HFF-Myc (cell line): ENCODE data around the gene DEFB129.
"Not testable (repeated sequence)": the region's sequence is repeated elsewhere in the genome, so short reads cannot be mapped to it uniquely, and the experiment has no call there.

ENCODE experiments used
- DNase-seq: peaks from one replicate; pipeline ENCODE4 v3.0.0-alpha.2; 2011; ENCODE audit warnings: low read depth; ENCODE audit errors: extremely low read depth
- H3K4me3 ChIP-seq: replicated peaks from 2 replicates; pipeline ENCODE4 v1.5.1; 2011; ENCODE audit warnings: low read depth, mild to moderate bottlenecking, control low read depth, low read length
- TF ChIP-seq, protein P1 (sequence below): IDR thresholded peaks from 2 replicates; pipeline ENCODE4 v1.5.1; 2012; ENCODE audit warnings: mild to moderate bottlenecking, low read depth, low read length, control low read depth; ENCODE audit errors: missing control alignments

Gene DEFB129, protein sequence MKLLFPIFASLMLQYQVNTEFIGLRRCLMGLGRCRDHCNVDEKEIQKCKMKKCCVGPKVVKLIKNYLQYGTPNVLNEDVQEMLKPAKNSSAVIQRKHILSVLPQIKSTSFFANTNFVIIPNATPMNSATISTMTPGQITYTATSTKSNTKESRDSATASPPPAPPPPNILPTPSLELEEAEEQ

DNA sequence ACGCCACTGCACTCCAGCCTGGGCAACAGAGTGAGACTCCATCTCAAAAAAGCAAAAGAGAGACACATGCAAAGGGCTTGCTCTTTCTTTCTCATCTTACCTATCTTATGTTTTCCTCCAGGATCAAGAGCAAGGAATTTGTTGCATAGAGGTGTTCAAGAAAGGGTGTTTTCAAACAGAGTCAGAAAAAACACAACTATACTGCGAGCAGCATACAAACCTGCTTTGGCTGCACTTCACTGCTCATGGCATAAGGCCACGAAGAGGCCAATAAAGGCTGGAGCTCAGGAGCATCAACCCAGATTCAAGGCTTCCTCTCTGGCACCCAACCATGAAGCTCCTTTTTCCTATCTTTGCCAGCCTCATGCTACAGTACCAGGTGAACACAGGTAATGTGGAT is at the start of gene DEFB129:
Gene DEFB129 (plus strand): TSS at position 301 of the 400 bp plus-strand sequence. CDS start 31 bp downstream, at position 332.
- H3K4me3 ChIP-seq: no peak within 1 kb of the TSS
- TF ChIP-seq, protein P1, sequence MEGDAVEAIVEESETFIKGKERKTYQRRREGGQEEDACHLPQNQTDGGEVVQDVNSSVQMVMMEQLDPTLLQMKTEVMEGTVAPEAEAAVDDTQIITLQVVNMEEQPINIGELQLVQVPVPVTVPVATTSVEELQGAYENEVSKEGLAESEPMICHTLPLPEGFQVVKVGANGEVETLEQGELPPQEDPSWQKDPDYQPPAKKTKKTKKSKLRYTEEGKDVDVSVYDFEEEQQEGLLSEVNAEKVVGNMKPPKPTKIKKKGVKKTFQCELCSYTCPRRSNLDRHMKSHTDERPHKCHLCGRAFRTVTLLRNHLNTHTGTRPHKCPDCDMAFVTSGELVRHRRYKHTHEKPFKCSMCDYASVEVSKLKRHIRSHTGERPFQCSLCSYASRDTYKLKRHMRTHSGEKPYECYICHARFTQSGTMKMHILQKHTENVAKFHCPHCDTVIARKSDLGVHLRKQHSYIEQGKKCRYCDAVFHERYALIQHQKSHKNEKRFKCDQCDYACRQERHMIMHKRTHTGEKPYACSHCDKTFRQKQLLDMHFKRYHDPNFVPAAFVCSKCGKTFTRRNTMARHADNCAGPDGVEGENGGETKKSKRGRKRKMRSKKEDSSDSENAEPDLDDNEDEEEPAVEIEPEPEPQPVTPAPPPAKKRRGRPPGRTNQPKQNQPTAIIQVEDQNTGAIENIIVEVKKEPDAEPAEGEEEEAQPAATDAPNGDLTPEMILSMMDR: no peak
- DNase-seq: no peak

DNA sequence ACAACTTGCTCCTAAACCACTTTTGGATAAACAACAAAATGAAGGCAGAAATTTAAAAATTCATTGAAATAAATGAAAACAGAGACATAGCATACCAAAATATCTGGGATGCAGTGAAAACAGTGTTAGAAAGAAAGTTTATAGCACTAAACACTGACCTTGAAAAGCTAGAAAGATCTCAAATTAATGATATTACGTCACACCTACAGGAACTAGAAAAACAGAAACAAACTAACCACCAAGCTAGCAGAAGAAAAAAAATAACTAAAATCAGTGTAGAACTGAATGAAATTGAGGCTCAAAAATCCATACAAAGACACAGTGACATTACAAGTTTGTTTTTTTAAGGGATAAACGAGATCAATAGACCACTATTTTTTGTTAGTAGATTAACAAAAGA is 42.8 kb upstream of the DEFB129 start:
- TF ChIP-seq, protein P1: no peak
- no peak overlapping the region for H3K4me3 ChIP-seq
- DNase-seq: no peak

DNA sequence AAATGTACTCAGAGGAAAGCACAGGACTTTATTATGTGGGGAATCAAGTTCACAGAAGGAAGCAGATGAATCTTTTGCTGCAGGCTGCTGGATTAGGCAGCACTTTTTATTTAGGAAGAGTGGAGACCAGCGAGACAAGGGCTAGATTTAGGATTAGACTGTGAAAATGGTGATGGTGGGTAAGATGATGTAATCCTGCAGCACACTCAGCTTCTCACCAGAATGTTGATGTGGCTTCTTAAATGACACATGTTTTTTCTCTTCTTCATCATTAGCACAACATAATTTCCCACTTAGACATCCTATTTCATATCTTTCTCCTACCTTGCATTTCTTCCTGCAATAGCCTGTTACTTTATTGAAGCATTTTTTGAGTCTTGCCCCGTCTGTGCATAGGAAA is 39.3 kb upstream of the DEFB129 start:
- TF ChIP-seq, protein P1: no peak
- no peak overlapping the region for H3K4me3 ChIP-seq
- no peak for DNase-seq

DNA sequence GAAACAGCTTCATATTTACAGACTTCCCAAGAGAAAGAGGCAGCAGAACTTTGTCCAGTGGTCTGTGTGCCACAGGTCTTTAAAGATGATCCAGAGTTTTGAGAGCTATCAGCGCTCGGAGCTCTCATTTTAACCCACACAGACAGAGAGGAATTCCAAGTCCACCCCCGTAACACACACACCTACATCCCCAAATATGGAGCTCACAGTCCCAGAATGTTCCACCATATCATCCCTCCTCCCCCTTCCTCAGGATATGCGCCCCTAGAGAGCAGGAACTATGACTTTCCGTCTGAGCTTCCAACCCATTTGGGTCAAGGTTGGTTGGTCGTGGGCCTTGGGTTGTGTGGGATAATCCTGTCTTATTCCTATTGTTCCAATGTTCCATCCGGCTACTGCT is 37.4 kb upstream of the DEFB129 start, which contains the start of gene DEFB128:
Gene DEFB128 (minus strand): TSS at position 101 of the 400 bp plus-strand sequence. CDS start 88 bp downstream, at position 13.
- TF ChIP-seq, protein P1: no peak
- no peak for DNase-seq

DNA sequence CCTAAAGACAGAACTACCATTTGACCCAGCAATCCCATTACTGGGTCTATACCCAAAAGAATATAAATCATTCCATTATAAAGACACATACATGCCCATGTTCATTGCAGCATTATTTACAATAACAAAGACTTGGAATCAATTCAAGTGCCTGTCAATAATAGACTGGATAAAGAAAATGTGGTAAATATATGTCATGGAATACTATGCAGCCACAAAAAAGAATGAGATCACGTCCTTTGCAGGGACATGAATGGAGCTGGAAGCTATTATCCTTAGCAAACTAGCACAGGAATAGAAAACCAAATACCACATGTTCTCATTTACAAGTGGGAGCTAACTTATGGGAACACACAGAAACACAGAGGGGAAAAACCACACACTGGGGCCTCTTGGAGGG is 28.8 kb upstream of the DEFB129 start:
- no peak for DNase-seq
- no peak overlapping the region for H3K4me3 ChIP-seq
- TF ChIP-seq, protein P1: no peak

More for the DNA sequence above, 37.4 kb upstream of the DEFB129 start, which contains the start of gene DEFB128:
- H3K4me3 ChIP-seq: no peak within 1 kb of the TSS

DNA sequence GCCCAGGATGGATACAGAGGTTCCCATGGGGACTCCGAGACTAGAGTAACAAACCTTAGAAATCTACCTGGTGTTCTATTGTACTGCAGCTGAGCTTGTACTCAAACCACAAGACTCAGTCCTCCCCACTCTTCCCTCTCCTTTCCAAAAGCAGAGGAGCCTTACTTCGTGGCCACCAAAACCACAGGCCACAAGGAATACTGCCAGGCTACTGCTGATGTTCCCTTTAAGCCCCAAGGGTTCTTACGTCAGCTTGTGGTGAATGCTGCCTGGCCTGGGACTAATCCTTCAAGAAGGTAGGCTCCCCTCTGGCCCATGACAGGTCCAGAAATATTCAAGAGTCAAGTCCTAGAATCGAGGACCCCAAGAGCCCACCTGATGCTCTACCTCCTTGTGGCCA is 27.1 kb upstream of the DEFB129 start:
- TF ChIP-seq, protein P1: no peak
- DNase-seq: no peak
- H3K4me3 ChIP-seq: no peak overlapping the region

DNA sequence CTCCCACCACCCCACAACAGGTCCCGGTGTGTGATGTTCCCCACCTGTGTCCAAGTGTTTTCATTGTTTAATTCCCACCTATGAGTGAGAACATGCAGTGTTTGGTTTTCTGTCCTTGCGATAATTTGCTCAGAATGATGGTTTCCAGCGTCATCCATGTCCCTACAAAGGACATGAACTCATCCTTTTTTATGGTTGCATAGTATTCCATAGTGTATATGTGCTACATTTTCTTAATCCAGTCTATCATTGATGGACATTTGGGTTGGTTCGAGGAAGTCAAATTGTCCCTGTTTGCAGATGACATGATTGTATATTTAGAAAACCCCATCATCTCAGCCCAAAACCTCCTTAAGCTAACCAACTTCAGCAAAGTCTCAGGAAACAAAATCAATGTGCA is 23.4 kb upstream of the DEFB129 start:
- DNase-seq, H3K4me3 ChIP-seq: not testable (repeated sequence)
